CD8-positive, alpha-beta memory T cell (primary cell): ENCODE results near the gene PAEP. TPM values are rescaled to one million over a fixed set of nuclear protein-coding genes. Genes with fewer than 3 reads are reported as not detected.
A peak's percentile ranks its signal among the peaks of the same experiment; 100 is the strongest.

Source experiments
- CTCF ChIA-PET: fragments of 350-600 bp; sonication (Branson Sonifier 250); formaldehyde crosslinking; loops from one replicate; lab custom pipeline; 2021; ENCODE audit warnings: antibody characterized with exemption; lab: Charles Lee
- POLR2A ChIA-PET: fragments of 350-600 bp; sonication (Branson Sonifier 250); formaldehyde crosslinking; loops from one replicate; lab custom pipeline; 2021; ENCODE audit warnings: antibody characterized with exemption; lab: Charles Lee
- DNase-seq, 5 donors: peaks; one replicate each; pipeline versions ENCODE4 v3.0.0 to v3.0.0-alpha.2; 2020 to 2022; ENCODE audit warnings: mixed read lengths in 1 of 5
- H3K27ac ChIP-seq: one replicate; pipeline ENCODE4 v1.7.0; 2013; ENCODE audit warnings: low read depth, mild to moderate bottlenecking, low read length, moderate library complexity
- H3K27me3 ChIP-seq: 2 replicates; pipeline ENCODE4 v1.7.0; 2013; ENCODE audit warnings: low read length, mild to moderate bottlenecking; ENCODE audit not compliant: insufficient read depth, poor library complexity, severe bottlenecking
- H3K36me3 ChIP-seq: 2 replicates; pipeline ENCODE4 v1.7.0; 2013; ENCODE audit warnings: mild to moderate bottlenecking, low read length, moderate library complexity; ENCODE audit not compliant: insufficient read depth
- H3K4me1 ChIP-seq: 2 replicates; pipeline ENCODE4 v1.7.0; 2013; ENCODE audit warnings: mild to moderate bottlenecking, low read length, moderate library complexity; ENCODE audit not compliant: insufficient read depth
- H3K4me3 ChIP-seq: 2 replicates; pipeline ENCODE4 v1.7.0; 2013; ENCODE audit warnings: mild to moderate bottlenecking, low read length
- H3K9me3 ChIP-seq: 2 replicates; pipeline ENCODE4 v1.7.0; 2013; ENCODE audit warnings: mild to moderate bottlenecking, low read length
- H3K27ac Mint-ChIP-seq, 8 donors: one replicate each; pipeline ENCODE4 v1.8.0; 2020 to 2021; ENCODE audit warnings: mixed read lengths in 8 of 8, mild to moderate bottlenecking in 6 of 8, inconsistent platforms in 3 of 8, moderate library complexity in 3 of 8
- H3K27me3 Mint-ChIP-seq, 2 donors: one replicate each; pipeline ENCODE4 v1.8.0; 2020 to 2021; ENCODE audit warnings: mixed read lengths in 2 of 2, mild to moderate bottlenecking in 1 of 2, moderate library complexity in 1 of 2
- H3K36me3 Mint-ChIP-seq, 3 donors: one replicate each; pipeline ENCODE4 v1.8.0; 2020 to 2021; ENCODE audit warnings: mixed read lengths in 3 of 3, inconsistent platforms in 1 of 3, mild to moderate bottlenecking in 1 of 3
- H3K4me1 Mint-ChIP-seq, 3 donors: one replicate each; pipeline ENCODE4 v1.8.0; 2020 to 2021; ENCODE audit warnings: mixed read lengths in 3 of 3, inconsistent platforms in 1 of 3, mild to moderate bottlenecking in 1 of 3
- H3K4me3 Mint-ChIP-seq, 7 donors: one replicate each; pipeline ENCODE4 v1.8.0; 2020 to 2021; ENCODE audit warnings: mixed read lengths in 7 of 7, mild to moderate bottlenecking in 6 of 7, moderate library complexity in 4 of 7, inconsistent platforms in 2 of 7
- H3K9me3 Mint-ChIP-seq, 5 donors: one replicate each; pipeline ENCODE4 v1.8.0; 2020 to 2022; ENCODE audit warnings: mixed read lengths in 5 of 5, mild to moderate bottlenecking in 3 of 5, moderate library complexity in 2 of 5, inconsistent platforms in 1 of 5
- polyA plus RNA-seq: library from polyadenylated mRNA; unstranded; fragments of 300-500 nt; fragmentation: Illumina TruSeq; gene quantifications from one replicate; pipeline ENCODE4 v1.2.3, GENCODE V29; 2021
- total RNA-seq, 2 experiments: library from RNA; stranded (reverse); gene quantifications; one replicate each; pipeline ENCODE4 v1.2.3, GENCODE V29; 2021

Gene PAEP
- total and polyA plus RNA-seq, 3 experiments from 2014 or later, result not detected

GRCh38 chr9:135587658-135588057, 26.1 kb downstream of the PAEP start:
- peaks cover 3 to 26% of the 10 kb centered on the region in 2 donors for H3K27me3 Mint-ChIP-seq
- H3K9me3 ChIP-seq, result no peaks in the 10 kb centered on the region
- no peak for DNase-seq
- H3K4me3 ChIP-seq, result no peak overlapping the region
- no peak overlapping the region for H3K4me3 Mint-ChIP-seq
- H3K27me3 ChIP-seq, result no peaks in the 10 kb centered on the region
- H3K27ac ChIP-seq, result no peak overlapping the region
- H3K4me1 ChIP-seq, result no peaks in the 10 kb centered on the region
- ChIA-PET POLR2A (no interaction called here), CTCF (no interaction called here)
- no peaks in the 10 kb centered on the region for H3K4me1 Mint-ChIP-seq
- no peak overlapping the region for H3K27ac Mint-ChIP-seq
- H3K9me3 Mint-ChIP-seq, result no peaks in the 10 kb centered on the region
- no peaks in the 10 kb centered on the region for H3K36me3 Mint-ChIP-seq
- H3K36me3 ChIP-seq, result no peaks in the 10 kb centered on the region

GRCh38 chr9:135588371-135588770, 26.8 kb downstream of the PAEP start:
- no peak overlapping the region for H3K4me3 Mint-ChIP-seq
- CTCF ChIA-PET, result no interaction called here

GRCh38 chr9:135588886-135589595, 27.5 kb downstream of the PAEP start:
- H3K36me3 ChIP-seq, result no peaks in the 10 kb centered on the region
- Mint-ChIP-seq H3K9me3 (no peaks in the 10 kb centered on the region), H3K4me3 (peak overlapping the region in 1 of 7 donors; percentile 8), H3K4me1 (no peaks in the 10 kb centered on the region), H3K27ac (no peak overlapping the region), H3K27me3 (peaks cover 3 to 20% of the 10 kb centered on the region in 2 donors), H3K36me3 (no peaks in the 10 kb centered on the region)
- peak in 1 of 5 donors; percentile 17 for DNase-seq
- H3K9me3 ChIP-seq, result no peaks in the 10 kb centered on the region
- CTCF ChIA-PET, result no interaction called here
- H3K4me3 ChIP-seq, result no peak overlapping the region
- no peaks in the 10 kb centered on the region for H3K4me1 ChIP-seq
- no peak overlapping the region for H3K27ac ChIP-seq
- no peaks in the 10 kb centered on the region for H3K27me3 ChIP-seq
- POLR2A ChIA-PET, result no interaction called here

More at GRCh38 chr9:135588371-135588770, 26.8 kb downstream of the PAEP start:
- peak in 1 of 5 donors; percentile 30 for DNase-seq
- H3K27ac ChIP-seq, result no peak overlapping the region
- no peaks in the 10 kb centered on the region for H3K36me3 ChIP-seq
- no peaks in the 10 kb centered on the region for H3K4me1 Mint-ChIP-seq
- no peak overlapping the region for H3K27ac Mint-ChIP-seq
- H3K4me3 ChIP-seq, result no peak overlapping the region
- H3K27me3 ChIP-seq, result no peaks in the 10 kb centered on the region
- H3K9me3 Mint-ChIP-seq, result no peaks in the 10 kb centered on the region
- no peaks in the 10 kb centered on the region for H3K4me1 ChIP-seq
- H3K36me3 Mint-ChIP-seq, result no peaks in the 10 kb centered on the region
- POLR2A ChIA-PET, result no interaction called here
- H3K9me3 ChIP-seq, result no peaks in the 10 kb centered on the region
- peaks cover 3 to 23% of the 10 kb centered on the region in 2 donors for H3K27me3 Mint-ChIP-seq

- no peaks in the 10 kb centered on the region for H3K4me1 Mint-ChIP-seq
- H3K4me3 Mint-ChIP-seq, result no peak overlapping the region
- peaks cover 0 to under 1% (median 0%) of the 10 kb centered on the region in 5 donors for H3K9me3 Mint-ChIP-seq
- no peak overlapping the region for H3K4me3 ChIP-seq
- DNase-seq, result peak in 1 of 5 donors; percentile 11
- peaks cover 3 to 16% of the 10 kb centered on the region in 2 donors for H3K27me3 Mint-ChIP-seq
- no peaks in the 10 kb centered on the region for H3K9me3 ChIP-seq
- no peaks in the 10 kb centered on the region for H3K4me1 ChIP-seq
- H3K27me3 ChIP-seq, result no peaks in the 10 kb centered on the region
- POLR2A ChIA-PET, result no interaction called here
- H3K27ac Mint-ChIP-seq, result no peak overlapping the region
- H3K36me3 ChIP-seq, result no peaks in the 10 kb centered on the region
- CTCF ChIA-PET, result no interaction called here
- H3K36me3 Mint-ChIP-seq, result no peaks in the 10 kb centered on the region
- no peak overlapping the region for H3K27ac ChIP-seq
Measured at GRCh38 chr9:135589596-135590485, 28.3 kb downstream of the PAEP start.

- no peak overlapping the region for H3K27ac Mint-ChIP-seq
- H3K9me3 Mint-ChIP-seq, result peaks cover 0 to 3% (median 0%) of the 10 kb centered on the region in 5 donors
- Histone ChIP-seq H3K27ac (no peak overlapping the region), H3K4me1 (no peaks in the 10 kb centered on the region), H3K4me3 (no peak overlapping the region), H3K27me3 (no peaks in the 10 kb centered on the region), H3K36me3 (no peaks in the 10 kb centered on the region), H3K9me3 (no peaks in the 10 kb centered on the region)
- H3K4me1 Mint-ChIP-seq, result no peaks in the 10 kb centered on the region
- H3K27me3 Mint-ChIP-seq, result peaks cover 3 to 13% of the 10 kb centered on the region in 2 donors
- ChIA-PET POLR2A (no interaction called here), CTCF (no interaction called here)
- no peaks in the 10 kb centered on the region for H3K36me3 Mint-ChIP-seq
- DNase-seq, result peak in 1 of 5 donors; percentile 28
- H3K4me3 Mint-ChIP-seq, result no peak overlapping the region
Measured at GRCh38 chr9:135590486-135591079, 29.0 kb downstream of the PAEP start.

GRCh38 chr9:135591506-135592330, 30.2 kb downstream of the PAEP start:
- Histone ChIP-seq H3K4me3 (no peak overlapping the region), H3K4me1 (no peaks in the 10 kb centered on the region), H3K36me3 (no peaks in the 10 kb centered on the region), H3K9me3 (no peaks in the 10 kb centered on the region), H3K27me3 (no peaks in the 10 kb centered on the region), H3K27ac (no peak overlapping the region)
- H3K4me3 Mint-ChIP-seq, result no peak overlapping the region
- DNase-seq, result peak in 1 of 5 donors; percentile 30
- peaks cover 9 to 17% of the 10 kb centered on the region in 2 donors for H3K27me3 Mint-ChIP-seq
- POLR2A ChIA-PET, result no interaction called here
- CTCF ChIA-PET, result no interaction called here
- H3K27ac Mint-ChIP-seq, result no peak overlapping the region
- H3K36me3 Mint-ChIP-seq, result no peaks in the 10 kb centered on the region
- no peaks in the 10 kb centered on the region for H3K4me1 Mint-ChIP-seq
- H3K9me3 Mint-ChIP-seq, result peaks cover 0 to 3% (median 0%) of the 10 kb centered on the region in 5 donors

GRCh38 chr9:135592331-135592590, 30.7 kb downstream of the PAEP start:
- H3K27ac ChIP-seq, result no peak overlapping the region
- no peak overlapping the region for H3K4me3 ChIP-seq
- peaks cover 0 to 3% (median 0%) of the 10 kb centered on the region in 5 donors for H3K9me3 Mint-ChIP-seq
- H3K4me1 ChIP-seq, result no peaks in the 10 kb centered on the region
- no peaks in the 10 kb centered on the region for H3K4me1 Mint-ChIP-seq
- DNase-seq, result peak in 1 of 5 donors; percentile 34
- H3K27ac Mint-ChIP-seq, result no peak overlapping the region
- peaks cover 11 to 21% of the 10 kb centered on the region in 2 donors for H3K27me3 Mint-ChIP-seq
- no peaks in the 10 kb centered on the region for H3K36me3 ChIP-seq
- CTCF ChIA-PET, result no interaction called here
- H3K36me3 Mint-ChIP-seq, result no peaks in the 10 kb centered on the region
- H3K4me3 Mint-ChIP-seq, result no peak overlapping the region
- H3K27me3 ChIP-seq, result no peaks in the 10 kb centered on the region
- H3K9me3 ChIP-seq, result no peaks in the 10 kb centered on the region
- POLR2A ChIA-PET, result no interaction called here
